ENCODE results near the gene BACH2. TPM values are rescaled to one million over a fixed set of nuclear protein-coding genes. Genes with fewer than 3 reads are reported as not detected.

The BACH2 gene
- total and polyA plus RNA-seq, 2 of the 8 experiments (the other 6 are each of a cell fraction or from before 2014, with no cell fraction given), result 1.9 to 5.9 TPM

DNA sequence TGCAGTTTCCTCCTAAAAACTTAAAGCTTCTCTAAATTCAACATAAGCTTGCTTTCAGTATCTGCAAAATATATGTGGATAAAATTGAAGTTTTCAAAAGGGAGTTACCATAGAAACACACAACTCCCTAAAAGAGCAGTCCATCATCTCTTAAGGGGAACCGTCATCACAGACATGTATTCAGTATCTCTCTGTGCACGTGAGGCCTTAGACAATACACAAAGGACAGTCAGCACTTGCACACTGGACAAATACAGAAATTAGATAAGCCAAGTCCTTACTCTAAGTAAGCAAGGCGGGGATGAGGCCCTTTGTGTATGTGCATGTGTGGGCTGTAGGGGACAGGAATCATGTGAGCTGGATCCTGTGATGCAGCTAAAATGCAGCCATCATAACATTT, 136.6 kb downstream of the BACH2 start:
- no peaks in the 10 kb centered on the region; a peak in 1 of 7 replicates for H3K4me1 ChIP-seq (replicated peaks in 1 of 4; ENCODE audit: control insufficient read depth in 3 of 4, insufficient read depth in 4 of 4, low read length in 3 of 4)
- H3K56ac ChIP-seq (replicated peaks; ENCODE audit: insufficient read length, low read depth, low read length), result no peak overlapping the region
- H3K23me2 ChIP-seq (ENCODE audit: low read depth, low read length), result no peaks in the 10 kb centered on the region
- H4K91ac ChIP-seq (replicated peaks; ENCODE audit: insufficient read length, low read length), result no peak overlapping the region
- no peak overlapping the region for H3K4ac ChIP-seq (replicated peaks; ENCODE audit: insufficient read length, low read depth, low read length)
- H2BK20ac ChIP-seq (ENCODE audit: low read length), result no peak overlapping the region
- no peak overlapping the region for H2AFZ ChIP-seq (ENCODE audit: low read length)
- no peaks in the 10 kb centered on the region for H3K27me3 ChIP-seq (replicated peaks in 1 of 4; ENCODE audit: control insufficient read depth in 3 of 4, extremely low read depth in 1 of 4, insufficient read depth in 3 of 4, low read length in 3 of 4)
- no peak for DNase-seq (ENCODE audit: low read depth in 1 of 2, low spot score in 2 of 2)
- H3K4me2 ChIP-seq (ENCODE audit: insufficient read depth in 1 of 2, low read depth in 2 of 2, low read length in 2 of 2), result no peak overlapping the region
- H2BK12ac ChIP-seq (ENCODE audit: low read depth, low read length), result no peak overlapping the region
- H3K18ac ChIP-seq (ENCODE audit: extremely low read depth, low read length), result no peak overlapping the region
- H3K27ac ChIP-seq (ENCODE audit: low read depth, low read length), result no peak overlapping the region
- no peak overlapping the region for H3K23ac ChIP-seq (ENCODE audit: insufficient read length)
- TF ChIP-seq EZH2 (IDR thresholded peaks at IDR 0.05; ENCODE audit: low read depth, low read length, severe bottlenecking) (no peak), NANOG (IDR thresholded peaks at IDR 0.05; ENCODE audit: insufficient read depth, low read depth, low read length, poor library complexity, severe bottlenecking) (no peak), CBX8 (IDR thresholded peaks at IDR 0.05; ENCODE audit: borderline replicate concordance, low read depth, low read length) (no peak)
- H2BK5ac ChIP-seq (ENCODE audit: low read depth, low read length), result no peak overlapping the region
- no peaks in the 10 kb centered on the region for H3K79me2 ChIP-seq (ENCODE audit: control insufficient read depth in 1 of 2, insufficient read depth in 2 of 2, low read length in 2 of 2)
- no peak overlapping the region for H2AK5ac ChIP-seq (ENCODE audit: low read depth, low read length)
- H3K4me3 ChIP-seq (ENCODE audit: extremely low read depth in 1 of 4, insufficient read depth in 2 of 4, low read depth in 3 of 4, low read length in 4 of 4), result no peak overlapping the region
- H2BK15ac ChIP-seq (ENCODE audit: low read length), result no peak overlapping the region
- no peak overlapping the region for H4K5ac ChIP-seq (ENCODE audit: insufficient read length, low read depth, low read length)
- 91% methylated on average over 3 of the region's 3 CpGs; no CpG with 5 or more reads in 1 of the 2 experiments for WGBS, 2 experiments (ENCODE audit: extremely low coverage in 1 of 2, insufficient coverage in 1 of 2, insufficient read length in 1 of 2, insufficient replicate concordance in 2 of 2, low coverage in 1 of 2, low lambda C conversion rate in 2 of 2, missing lambda C conversion rate in 1 of 2)
- H3K9me3 ChIP-seq (ENCODE audit: insufficient read depth in 2 of 2, low read depth in 1 of 2, low read length in 1 of 2), result no peaks in the 10 kb centered on the region
- no peak for FAIRE-seq
- H4K8ac ChIP-seq (ENCODE audit: extremely low read depth, insufficient read depth, low read length), result no peak overlapping the region
- ChIA-PET POLR2A (ENCODE audit: partially characterized antibody) (no interaction called here), CTCF (ENCODE audit: partially characterized antibody) (interaction anchor here (0.9 to 1.4 kb wide), 3 partner anchors 18 to 317 kb away, joined by 4 to 5 read pairs (median 5); no protein-coding TSS in a partner anchor)
- H3K79me1 ChIP-seq (ENCODE audit: low read depth, low read length), result no peaks in the 10 kb centered on the region
- no peak overlapping the region for H3K14ac ChIP-seq (ENCODE audit: insufficient read length)
- no peak overlapping the region for H3K9ac ChIP-seq (replicated peaks in 1 of 4; ENCODE audit: extremely low read depth in 1 of 4, low read depth in 3 of 4, low read length in 3 of 4)
- H2BK120ac ChIP-seq (replicated peaks; ENCODE audit: low read depth, low read length), result no peak overlapping the region
- no peaks in the 10 kb centered on the region for H3K36me3 ChIP-seq (ENCODE audit: control insufficient read depth in 2 of 4, insufficient read depth in 4 of 4, low read length in 3 of 4)
- H4K20me1 ChIP-seq (replicated peaks in 1 of 2; ENCODE audit: control insufficient read depth in 1 of 2, insufficient read depth in 2 of 2, low read length in 2 of 2), result no peaks in the 10 kb centered on the region
